Activated naive CD4-positive, alpha-beta T cell treated with anti-CD3 and anti-CD28 coated beads, Interleukin-2, amount 50 U/mL, for 72 hours (primary cell): ENCODE results near the gene BHLHE23. TPM values are rescaled to one million over a fixed set of nuclear protein-coding genes. Genes with fewer than 3 reads are reported as not detected.
A peak's percentile ranks its signal among the peaks of the same experiment; 100 is the strongest.

ENCODE experiments used
- ATAC-seq, 2 donors: fragments of 150-1000 bp; cut with Tn5 transposase; 2 replicates each; pipeline ENCODE4 v1.10.0; 2021; ENCODE audit warnings: mild to moderate bottlenecking in 2 of 2, moderate library complexity in 2 of 2
- DNase-seq, 2 donors: peaks; one replicate each; pipeline ENCODE4 v3.0.0; 2021 to 2022; ENCODE audit warnings: low spot score in 2 of 2
- H3K27ac Mint-ChIP-seq, 2 donors: one replicate each; pipeline ENCODE4 v1.8.0; 2022; ENCODE audit warnings: mild to moderate bottlenecking in 2 of 2, mixed read lengths in 2 of 2
- H3K36me3 Mint-ChIP-seq, 2 donors: one replicate each; pipeline ENCODE4 v1.8.0; 2022; ENCODE audit warnings: mixed read lengths in 2 of 2
- H3K9me3 Mint-ChIP-seq, 2 donors: one replicate each; pipeline ENCODE4 v1.8.0; 2022; ENCODE audit warnings: mixed read lengths in 2 of 2
- total RNA-seq, 2 donors: library from RNA; stranded (reverse); gene quantifications; one replicate each; pipeline ENCODE4 v1.2.3, GENCODE V29; 2022

Gene BHLHE23
- total RNA-seq, 2 donors from 2014 or later: not detected

GRCh38 chr20:63031251-63032014 lies 24.7 kb upstream of the BHLHE23 start:
- no peak overlapping the region for H3K27ac Mint-ChIP-seq
- no peaks in the 10 kb centered on the region for H3K36me3 Mint-ChIP-seq
- no peak for DNase-seq
- no peaks in the 10 kb centered on the region for H3K9me3 Mint-ChIP-seq
- no peak for ATAC-seq

- ATAC-seq (peak in 1 of 2 donors; percentile 59), DNase-seq (no peak)
- H3K27ac Mint-ChIP-seq: no peak overlapping the region
- H3K36me3 Mint-ChIP-seq: no peaks in the 10 kb centered on the region
- H3K9me3 Mint-ChIP-seq: no peaks in the 10 kb centered on the region
Observed at GRCh38 chr20:63029358-63030121, 22.8 kb upstream of the BHLHE23 start.

- DNase-seq (no peak), ATAC-seq (no peak)
- Mint-ChIP-seq H3K9me3 (no peaks in the 10 kb centered on the region), H3K36me3 (no peaks in the 10 kb centered on the region), H3K27ac (no peak overlapping the region)
Observed at GRCh38 chr20:63028461-63028921, 21.7 kb upstream of the BHLHE23 start.

GRCh38 chr20:63027922-63028389 lies 21.2 kb upstream of the BHLHE23 start:
- no peaks in the 10 kb centered on the region for H3K36me3 Mint-ChIP-seq
- H3K9me3 Mint-ChIP-seq: no peaks in the 10 kb centered on the region
- ATAC-seq (peak in 1 of 2 donors; percentile 37), DNase-seq (no peak)
- no peak overlapping the region for H3K27ac Mint-ChIP-seq

- no peak for ATAC-seq
- Mint-ChIP-seq H3K9me3 (no peaks in the 10 kb centered on the region), H3K36me3 (no peaks in the 10 kb centered on the region), H3K27ac (no peak overlapping the region)
- DNase-seq: no peak
Observed at GRCh38 chr20:63027221-63027921, 20.6 kb upstream of the BHLHE23 start.

GRCh38 chr20:63026582-63027165 lies 19.9 kb upstream of the BHLHE23 start:
- ATAC-seq (no peak), DNase-seq (no peak)

GRCh38 chr20:63025534-63026331 lies 19.0 kb upstream of the BHLHE23 start:
- DNase-seq (no peak), ATAC-seq (peak; percentile 46 to 54)

More at GRCh38 chr20:63026582-63027165, 19.9 kb upstream of the BHLHE23 start:
- no peaks in the 10 kb centered on the region for H3K9me3 Mint-ChIP-seq
- no peaks in the 10 kb centered on the region for H3K36me3 Mint-ChIP-seq
- no peak overlapping the region for H3K27ac Mint-ChIP-seq

GRCh38 chr20:63024573-63025392 lies 18.0 kb upstream of the BHLHE23 start:
- H3K27ac Mint-ChIP-seq: no peak overlapping the region
- DNase-seq: no peak
- no peaks in the 10 kb centered on the region for H3K36me3 Mint-ChIP-seq
- no peak for ATAC-seq
- H3K9me3 Mint-ChIP-seq: no peaks in the 10 kb centered on the region

More at GRCh38 chr20:63025534-63026331, 19.0 kb upstream of the BHLHE23 start:
- H3K36me3 Mint-ChIP-seq: no peaks in the 10 kb centered on the region
- no peak overlapping the region for H3K27ac Mint-ChIP-seq
- no peaks in the 10 kb centered on the region for H3K9me3 Mint-ChIP-seq

- Mint-ChIP-seq H3K36me3 (no peaks in the 10 kb centered on the region), H3K27ac (no peak overlapping the region), H3K9me3 (no peaks in the 10 kb centered on the region)
- ATAC-seq (no peak), DNase-seq (peak in 1 of 2 donors; percentile 26)
Observed at GRCh38 chr20:63023936-63024571, 17.3 kb upstream of the BHLHE23 start.

- no peak for ATAC-seq
- no peaks in the 10 kb centered on the region for H3K9me3 Mint-ChIP-seq
- H3K27ac Mint-ChIP-seq: peak overlapping the region in 1 of 2 donors; percentile 44
- DNase-seq: no peak
- H3K36me3 Mint-ChIP-seq: no peaks in the 10 kb centered on the region
Observed at GRCh38 chr20:63023071-63023935, 16.5 kb upstream of the BHLHE23 start.

- Mint-ChIP-seq H3K36me3 (no peaks in the 10 kb centered on the region), H3K27ac (no peak overlapping the region), H3K9me3 (no peaks in the 10 kb centered on the region)
- DNase-seq: no peak
- ATAC-seq: no peak
Observed at GRCh38 chr20:63022501-63022900, 15.7 kb upstream of the BHLHE23 start.

- no peak overlapping the region for H3K27ac Mint-ChIP-seq
- no peaks in the 10 kb centered on the region for H3K36me3 Mint-ChIP-seq
- DNase-seq (no peak), ATAC-seq (no peak)
- H3K9me3 Mint-ChIP-seq: no peaks in the 10 kb centered on the region
Observed at GRCh38 chr20:63021356-63022321, 14.9 kb upstream of the BHLHE23 start.

- ATAC-seq (no peak), DNase-seq (no peak)
- no peaks in the 10 kb centered on the region for H3K9me3 Mint-ChIP-seq
- H3K27ac Mint-ChIP-seq: no peak overlapping the region
- no peaks in the 10 kb centered on the region for H3K36me3 Mint-ChIP-seq
Observed at GRCh38 chr20:63020681-63021080, 13.9 kb upstream of the BHLHE23 start.
